Left ventricle myocardium inferior (tissue), 1 donor: Measurements from ENCODE around the gene ATP6V0E1. TPM values are rescaled to one million over a fixed set of nuclear protein-coding genes. Genes with fewer than 3 reads are reported as not detected.

ENCODE experiments used
- DNase-seq: peaks from one replicate; pipeline ENCODE4 v3.0.0-alpha.2; 2020
- H3K27ac ChIP-seq: fragments of 200-600 bp; replicated peaks from 2 replicates; pipeline ENCODE4 v1.8.0; 2021
- H3K27me3 ChIP-seq: fragments of 200-600 bp; 2 replicates; pipeline ENCODE4 v1.8.0; 2021; ENCODE audit warnings: low read depth
- H3K36me3 ChIP-seq: fragments of 200-600 bp; 2 replicates; pipeline ENCODE4 v1.8.0; 2021
- H3K4me1 ChIP-seq: fragments of 200-600 bp; 2 replicates; pipeline ENCODE4 v1.8.0; 2021
- H3K4me3 ChIP-seq: fragments of 200-600 bp; 2 replicates; pipeline ENCODE4 v1.8.0; 2021; ENCODE audit warnings: mild to moderate bottlenecking, moderate library complexity
- H3K9me3 ChIP-seq: fragments of 200-600 bp; replicated peaks from 2 replicates; pipeline ENCODE4 v1.8.0; 2021
- intact Hi-C: fragments of 100-400 bp; cut with micrococcal nuclease; formaldehyde crosslinking; loops from one replicate; pipeline ENCODE4 v1.11.0; 2022
- total RNA-seq: library from RNA; stranded (reverse); fragmentation: NEBNext Ultra II Directional; extraction: Animal tissue kit (Norgen Biotek cat#: 25700); gene quantifications from one replicate; pipeline ENCODE4 v1.2.1, GENCODE V29; 2021
- TF ChIP-seq, protein P1 (sequence below): fragments of 200-600 bp; IDR thresholded peaks from 2 replicates; pipeline ENCODE4 v1.8.0; 2021; ENCODE audit warnings: antibody characterized with exemption, mild to moderate bottlenecking, borderline replicate concordance
- donor health status: DM: no; HTN: yes; CAD: no; lungs with severe emphysema.

The ATP6V0E1 gene
- total RNA-seq, 1 donor from 2014 or later: 208 TPM

DNA sequence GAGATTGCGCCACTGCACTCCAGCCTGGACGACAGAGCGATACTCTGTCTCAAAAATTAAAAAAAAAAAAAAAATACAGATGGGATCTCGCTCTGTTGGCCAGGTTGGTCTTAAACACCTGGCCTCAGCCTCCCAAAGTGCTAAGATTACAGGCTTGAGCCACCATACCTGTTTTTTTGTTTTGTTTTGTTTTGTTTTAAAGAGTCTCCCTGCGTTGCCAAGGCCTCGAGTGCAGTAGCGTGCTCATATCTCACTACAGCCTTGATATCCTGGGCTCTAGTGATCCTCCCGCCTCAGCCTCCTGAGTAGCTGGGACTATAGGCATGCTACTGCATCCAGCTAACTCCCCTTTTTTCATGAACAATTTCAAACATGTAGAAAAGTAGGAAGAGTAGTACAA is 7.2 kb downstream of the ATP6V0E1 start:
- H3K36me3 ChIP-seq: peaks cover 55% of the 10 kb centered on the region

DNA sequence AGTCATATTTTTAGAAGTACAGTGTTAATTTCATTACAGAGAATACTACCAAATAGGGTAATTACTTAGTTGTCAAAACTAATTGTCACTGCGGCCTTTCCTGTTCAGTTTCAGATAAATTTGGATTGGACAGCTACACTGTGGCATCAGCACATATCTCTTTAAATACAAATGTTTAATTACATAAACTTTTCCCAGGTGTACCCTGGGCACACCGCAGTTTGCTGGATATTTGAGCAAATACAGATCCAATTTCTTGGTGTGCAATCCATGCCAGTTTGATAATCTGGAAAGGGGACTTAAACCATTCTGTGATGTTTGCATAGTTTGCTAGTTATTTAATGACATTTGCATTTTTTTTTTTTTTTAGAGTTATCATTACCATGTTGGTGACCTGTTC is 10.8 kb downstream of the ATP6V0E1 start:
- TF ChIP-seq, protein P1, sequence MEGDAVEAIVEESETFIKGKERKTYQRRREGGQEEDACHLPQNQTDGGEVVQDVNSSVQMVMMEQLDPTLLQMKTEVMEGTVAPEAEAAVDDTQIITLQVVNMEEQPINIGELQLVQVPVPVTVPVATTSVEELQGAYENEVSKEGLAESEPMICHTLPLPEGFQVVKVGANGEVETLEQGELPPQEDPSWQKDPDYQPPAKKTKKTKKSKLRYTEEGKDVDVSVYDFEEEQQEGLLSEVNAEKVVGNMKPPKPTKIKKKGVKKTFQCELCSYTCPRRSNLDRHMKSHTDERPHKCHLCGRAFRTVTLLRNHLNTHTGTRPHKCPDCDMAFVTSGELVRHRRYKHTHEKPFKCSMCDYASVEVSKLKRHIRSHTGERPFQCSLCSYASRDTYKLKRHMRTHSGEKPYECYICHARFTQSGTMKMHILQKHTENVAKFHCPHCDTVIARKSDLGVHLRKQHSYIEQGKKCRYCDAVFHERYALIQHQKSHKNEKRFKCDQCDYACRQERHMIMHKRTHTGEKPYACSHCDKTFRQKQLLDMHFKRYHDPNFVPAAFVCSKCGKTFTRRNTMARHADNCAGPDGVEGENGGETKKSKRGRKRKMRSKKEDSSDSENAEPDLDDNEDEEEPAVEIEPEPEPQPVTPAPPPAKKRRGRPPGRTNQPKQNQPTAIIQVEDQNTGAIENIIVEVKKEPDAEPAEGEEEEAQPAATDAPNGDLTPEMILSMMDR: no peak
- peaks cover 14% of the 10 kb centered on the region for H3K4me1 ChIP-seq
- H3K27ac ChIP-seq: no peak overlapping the region
- H3K36me3 ChIP-seq: peaks cover 57% of the 10 kb centered on the region
- no peaks in the 10 kb centered on the region for H3K9me3 ChIP-seq
- no peaks in the 10 kb centered on the region for H3K27me3 ChIP-seq
- intact Hi-C loops: no loop called here
- no peak for DNase-seq
- no peak overlapping the region for H3K4me3 ChIP-seq

More for the DNA sequence above, 7.2 kb downstream of the ATP6V0E1 start:
- DNase-seq: no peak
- no peaks in the 10 kb centered on the region for H3K27me3 ChIP-seq
- no peak overlapping the region for H3K4me3 ChIP-seq
- intact Hi-C loops: no loop called here
- peaks cover 41% of the 10 kb centered on the region for H3K4me1 ChIP-seq
- no peak overlapping the region for H3K27ac ChIP-seq
- TF ChIP-seq, protein P1: no peak
- H3K9me3 ChIP-seq: no peaks in the 10 kb centered on the region

- H3K4me1 ChIP-seq: peaks cover 54% of the 10 kb centered on the region
- no peaks in the 10 kb centered on the region for H3K9me3 ChIP-seq
- intact Hi-C loops: no loop called here
- H3K27me3 ChIP-seq: no peaks in the 10 kb centered on the region
- H3K36me3 ChIP-seq: peaks cover 40% of the 10 kb centered on the region
- H3K27ac ChIP-seq: peak overlapping the region; percentile 16
- TF ChIP-seq, protein P1: no peak
- no peak overlapping the region for H3K4me3 ChIP-seq
- DNase-seq: no peak
These were observed 15.9 kb downstream of the ATP6V0E1 start for GRCh38 chr5:172999372-172999973.

DNA sequence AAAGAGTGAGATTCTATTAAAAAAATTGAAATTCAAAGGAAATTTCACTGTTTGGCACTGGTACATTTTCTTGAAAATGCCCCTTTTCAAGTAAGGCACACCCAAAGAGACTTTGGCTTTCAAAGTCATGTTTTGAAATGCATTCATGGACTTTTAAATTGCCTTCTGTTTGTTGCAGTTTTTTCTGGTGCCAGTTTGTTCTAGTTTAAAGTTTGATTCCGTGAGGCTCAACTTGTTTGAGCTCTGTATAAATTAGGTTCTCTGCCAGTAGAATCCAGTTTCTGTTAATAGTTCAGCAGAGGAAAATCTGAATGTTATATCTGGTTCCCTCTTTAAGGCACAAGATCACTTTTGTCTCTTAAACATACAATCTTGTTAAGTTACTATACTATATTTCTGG is 16.4 kb downstream of the ATP6V0E1 start:
- intact Hi-C loops: no loop called here
- peaks cover 59% of the 10 kb centered on the region for H3K4me1 ChIP-seq

DNA sequence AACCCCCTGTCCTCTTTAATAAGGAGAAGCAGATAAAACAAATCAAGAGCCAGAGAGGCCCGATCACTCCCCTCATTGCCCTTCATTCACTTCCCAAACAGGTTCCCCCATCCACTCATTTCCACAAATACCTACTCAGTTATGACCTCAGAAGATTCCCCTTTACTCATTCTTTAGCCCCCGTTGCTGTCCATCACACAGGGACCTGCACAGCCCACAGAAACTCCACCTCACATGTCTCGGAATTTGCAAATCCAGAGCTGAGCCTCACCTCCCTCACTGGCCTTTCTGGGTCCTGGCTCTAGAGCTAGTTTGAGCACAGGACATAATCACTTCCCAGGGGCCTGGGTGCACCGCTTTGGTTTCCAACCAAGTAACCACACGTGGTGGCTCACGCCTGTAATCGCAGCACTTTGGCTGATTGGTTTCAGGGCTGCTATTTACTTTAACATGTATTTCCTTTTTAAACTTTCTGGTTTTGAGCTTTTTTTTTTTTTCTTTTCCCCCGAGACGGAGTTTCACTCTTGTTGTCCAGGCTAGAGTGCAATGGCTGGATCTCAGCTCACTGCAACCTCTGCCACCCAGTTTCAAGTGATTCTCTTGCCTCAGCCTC is 17.8 kb downstream of the ATP6V0E1 start:
- Histone ChIP-seq H3K4me1 (peaks cover 68% of the 10 kb centered on the region), H3K27ac (no peak overlapping the region), H3K9me3 (no peaks in the 10 kb centered on the region), H3K36me3 (peaks cover 22% of the 10 kb centered on the region), H3K27me3 (no peaks in the 10 kb centered on the region), H3K4me3 (no peak overlapping the region)
- DNase-seq: no peak
- TF ChIP-seq, protein P1: no peak
- intact Hi-C loops: no loop called here

More for the DNA sequence above, 16.4 kb downstream of the ATP6V0E1 start:
- Histone ChIP-seq H3K27me3 (no peaks in the 10 kb centered on the region), H3K27ac (peak overlapping the region; percentile 16), H3K9me3 (no peaks in the 10 kb centered on the region), H3K36me3 (peaks cover 35% of the 10 kb centered on the region), H3K4me3 (no peak overlapping the region)
- TF ChIP-seq, protein P1: no peak
- DNase-seq: no peak
